Activated naive CD4-positive, alpha-beta T cell (primary cell): ENCODE measurements around the gene TNNC1.

Experiments used
- DNase-seq, 4 experiments: peaks; one replicate each; lab custom pipeline; 2025; lab: John Stamatoyannopoulos, UW

TNNC1 gene

DNA sequence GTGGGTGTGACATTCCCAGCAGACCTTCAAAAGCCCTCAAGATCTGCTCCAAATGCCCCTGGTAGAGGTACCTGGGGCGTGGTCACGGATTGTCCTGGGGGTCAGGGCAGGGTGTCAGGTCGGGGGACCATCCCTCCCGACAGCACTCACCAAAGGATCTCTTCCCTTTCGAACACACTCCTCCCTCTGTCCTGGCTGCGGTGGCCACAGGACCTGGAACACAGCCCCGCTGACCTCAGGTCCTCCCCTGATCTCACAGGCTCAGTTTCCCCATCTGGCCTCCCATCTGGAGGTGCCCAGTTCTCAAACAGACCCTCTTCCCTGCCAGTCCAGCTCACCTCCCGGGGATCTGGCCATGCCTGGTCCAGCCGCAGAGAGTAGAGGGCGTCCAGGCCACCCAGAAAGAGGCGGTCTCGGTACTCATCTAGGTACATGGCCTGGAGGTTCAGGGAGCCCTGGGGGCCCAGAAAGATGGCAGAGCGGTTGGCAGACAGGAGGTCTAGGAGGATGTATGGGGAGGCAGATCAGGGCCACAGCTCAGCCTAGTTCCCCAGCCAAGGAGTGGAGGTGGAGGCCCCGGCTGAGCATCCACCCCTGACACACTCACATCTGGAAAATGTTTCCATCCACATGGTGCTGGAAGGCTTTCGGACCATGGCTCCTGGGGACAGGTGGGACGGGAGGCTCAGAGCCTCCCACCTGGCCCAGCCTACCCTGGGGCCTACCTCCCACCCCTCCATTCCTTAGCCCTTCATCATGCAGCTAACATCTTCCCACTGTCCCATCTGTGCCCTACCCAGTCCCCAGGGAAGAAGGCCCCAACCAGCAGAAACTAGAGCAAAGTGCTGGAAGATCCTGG lies 11.2 kb downstream of the TNNC1 start:
- no peak for DNase-seq

DNA sequence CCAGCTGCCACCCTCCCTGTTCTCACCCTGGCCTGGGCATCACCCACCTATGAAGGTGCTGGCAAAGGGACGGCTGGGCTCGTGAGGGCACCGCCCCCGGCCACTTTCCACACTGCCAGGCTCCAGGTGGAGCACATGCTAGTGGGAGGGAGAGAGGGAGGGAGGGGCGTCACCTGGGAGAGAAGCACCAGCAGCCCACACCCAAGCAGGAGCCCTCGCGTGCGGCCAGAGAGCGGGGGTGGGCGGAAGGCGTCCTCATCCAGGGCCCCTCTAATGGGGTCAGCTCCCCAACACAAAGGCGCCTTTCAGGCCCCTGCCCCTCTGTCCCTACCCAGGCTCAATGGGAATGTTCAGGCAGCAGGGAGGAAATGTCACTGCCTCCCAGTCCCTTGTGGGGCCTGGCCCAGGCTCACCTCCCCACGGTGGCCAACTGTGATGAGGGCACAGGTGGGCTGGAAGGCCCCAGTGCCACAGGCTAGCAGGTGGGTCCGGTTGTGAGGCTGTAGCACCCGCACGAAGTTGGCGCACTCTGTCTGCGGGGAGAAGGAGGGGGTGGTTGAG lies 12.0 kb downstream of the TNNC1 start:
- DNase-seq = no peak

- DNase-seq = no peak
Observed at GRCh38 chr3:52441091-52441771, 12.6 kb downstream of the TNNC1 start.

GRCh38 chr3:52440671-52441070 lies 13.2 kb downstream of the TNNC1 start:
- no peak for DNase-seq

- DNase-seq = no peak
Observed at GRCh38 chr3:52440249-52440551, 13.6 kb downstream of the TNNC1 start.

DNA sequence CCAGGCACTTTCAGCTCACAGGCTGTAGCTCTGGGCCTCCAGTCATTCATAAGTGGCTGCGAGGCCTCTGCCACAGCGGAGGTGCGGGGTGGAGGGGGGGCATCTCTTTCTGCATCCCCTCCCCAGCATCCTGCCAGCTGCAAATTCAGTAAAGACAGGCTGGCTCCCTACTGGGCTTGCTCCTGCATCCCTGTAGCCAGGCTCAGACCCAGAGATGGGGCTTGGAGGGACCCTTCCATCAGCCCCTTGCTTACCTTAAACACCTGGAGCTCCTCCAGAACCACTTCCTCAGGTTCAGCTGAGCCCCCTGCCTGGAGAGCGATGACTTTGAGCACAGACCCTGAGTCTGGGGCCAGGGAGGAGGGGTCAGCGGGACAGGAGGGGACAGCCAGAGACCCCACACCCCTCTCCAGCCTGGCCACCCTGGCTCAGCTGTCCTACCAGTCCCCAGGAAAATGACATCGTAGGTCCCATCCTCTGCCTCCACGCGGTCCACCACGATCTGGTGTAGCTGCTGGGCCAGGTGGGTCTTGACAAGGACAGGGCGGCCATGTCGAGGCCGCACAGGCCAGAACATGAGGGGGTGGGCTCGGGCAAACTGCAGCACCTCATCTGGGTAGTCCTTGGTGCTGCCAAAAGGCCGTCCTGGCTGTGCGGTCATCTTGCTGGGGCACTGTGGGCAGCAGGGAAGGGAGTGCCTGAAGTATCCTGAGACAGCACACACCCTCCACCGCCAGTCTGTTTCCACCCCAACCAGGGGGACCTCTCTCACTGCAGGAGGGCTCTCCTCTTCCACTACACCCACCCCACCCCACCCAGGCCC lies 14.2 kb downstream of the TNNC1 start:
- no peak for DNase-seq

- no peak for DNase-seq
Observed at GRCh38 chr3:52438579-52439425, 15.0 kb downstream of the TNNC1 start.

GRCh38 chr3:52438104-52438376 lies 15.8 kb downstream of the TNNC1 start:
- no peak for DNase-seq

DNA sequence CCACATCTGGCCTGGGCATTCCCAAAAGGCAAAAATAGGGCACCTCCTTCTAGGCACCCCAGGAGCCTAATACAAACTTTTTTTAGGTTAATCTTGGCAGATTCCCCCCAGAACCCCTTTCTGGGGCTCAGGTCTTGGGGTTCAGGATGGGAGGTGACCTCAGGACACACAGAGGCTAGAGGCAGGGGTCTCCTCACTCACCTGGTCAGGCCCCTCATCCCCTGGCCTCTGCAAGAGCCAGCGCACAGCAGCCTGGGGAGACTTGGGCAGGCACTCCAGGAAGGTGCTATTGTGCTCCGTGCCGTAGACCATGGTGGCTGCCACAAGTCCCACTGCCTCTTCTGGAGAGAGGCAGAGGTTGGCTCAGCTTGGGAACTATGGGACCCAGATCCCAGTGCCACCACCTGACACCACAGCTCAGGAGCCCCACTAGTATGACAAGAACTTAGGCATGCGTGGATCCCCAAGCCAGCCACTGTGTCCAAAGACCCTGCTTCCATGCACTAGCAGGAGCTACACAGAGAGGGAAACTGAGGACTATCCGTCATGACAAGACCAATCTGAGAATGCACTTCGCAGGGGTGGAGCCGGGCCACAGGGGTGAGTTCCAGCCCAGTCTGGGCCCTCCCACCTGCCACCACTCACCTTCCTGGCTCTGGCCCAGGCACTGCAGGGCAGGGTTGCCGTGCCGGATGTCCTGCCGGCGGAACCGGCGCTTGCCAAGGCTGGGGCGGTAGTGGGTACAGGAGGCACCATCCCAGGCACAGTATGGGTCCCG lies 16.3 kb downstream of the TNNC1 start:
- DNase-seq = no peak

GRCh38 chr3:52436500-52437149 lies 17.2 kb downstream of the TNNC1 start:
- no peak for DNase-seq

DNA sequence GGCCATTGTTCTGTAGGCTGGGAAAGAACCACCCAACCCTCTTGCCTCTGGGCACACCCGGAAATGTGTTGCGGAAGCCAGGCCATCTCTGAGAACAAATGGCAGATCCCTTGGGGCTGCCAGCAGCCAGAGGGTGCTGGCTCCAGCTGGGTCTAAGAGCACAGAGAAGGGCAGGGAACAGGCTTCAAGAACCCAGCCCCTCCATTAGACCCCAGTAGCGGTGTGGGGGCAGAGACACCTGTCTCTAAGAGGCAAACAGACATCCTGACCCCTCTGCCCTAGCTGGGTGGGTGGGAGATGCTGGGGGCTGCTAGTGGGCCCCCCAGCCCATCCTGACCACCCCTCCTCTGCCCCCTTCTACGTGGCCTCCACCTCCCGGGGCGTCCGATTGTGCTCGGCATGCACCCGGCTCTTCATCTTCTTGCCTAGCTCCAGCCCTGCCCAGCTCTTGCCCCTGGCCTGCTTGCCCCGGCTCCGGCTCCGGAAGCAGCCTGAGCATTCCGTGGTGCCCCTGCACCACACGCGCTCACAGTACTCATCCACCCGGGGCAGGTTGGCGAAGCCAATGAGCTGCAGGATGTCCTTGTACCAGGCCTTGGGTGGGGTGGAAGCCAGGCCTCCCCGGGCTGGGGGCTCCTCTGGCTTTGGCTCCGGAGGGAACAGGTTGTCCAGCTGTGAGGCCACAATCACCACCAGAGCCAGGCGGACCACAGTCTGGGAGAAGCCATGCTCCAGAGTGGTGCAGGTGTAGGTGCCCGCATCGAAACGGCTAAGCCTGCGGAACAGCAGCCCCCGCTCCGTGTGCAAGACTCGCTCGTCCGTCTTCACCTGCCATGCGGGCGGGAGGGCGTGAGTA lies 18.4 kb downstream of the TNNC1 start:
- no peak for DNase-seq

DNA sequence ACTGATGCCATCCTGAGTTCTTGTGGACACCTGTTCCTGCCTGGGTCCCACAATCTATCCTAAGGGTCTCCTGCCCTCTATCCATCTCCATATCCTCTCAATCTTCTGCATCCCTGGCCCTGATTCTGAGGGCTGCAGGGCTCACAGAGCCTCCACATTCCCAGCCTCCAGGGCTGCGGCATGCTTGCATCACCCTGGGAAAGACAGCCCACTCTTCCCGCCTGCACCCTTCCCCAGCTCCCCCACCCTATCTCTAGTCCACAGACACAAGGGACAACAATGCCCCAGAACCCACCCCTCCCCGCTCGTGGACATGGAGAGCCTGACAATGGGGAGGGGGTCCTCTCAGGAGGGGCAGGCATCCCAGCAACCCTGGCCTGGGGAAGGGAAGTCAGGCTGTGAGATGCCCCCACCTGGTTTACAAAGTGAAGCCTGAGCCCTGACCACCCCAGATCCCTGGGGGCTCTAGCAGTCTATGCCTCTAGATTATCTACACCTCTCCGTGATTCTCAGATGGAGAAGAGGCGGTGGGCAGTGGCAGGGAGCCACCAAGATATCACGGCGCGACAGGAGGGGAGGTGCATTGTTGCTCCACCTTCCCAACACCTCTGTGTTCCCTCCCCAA lies 19.2 kb downstream of the TNNC1 start:
- DNase-seq = no peak

- no peak for DNase-seq
Observed at GRCh38 chr3:52433996-52434479, 19.8 kb downstream of the TNNC1 start.

DNA sequence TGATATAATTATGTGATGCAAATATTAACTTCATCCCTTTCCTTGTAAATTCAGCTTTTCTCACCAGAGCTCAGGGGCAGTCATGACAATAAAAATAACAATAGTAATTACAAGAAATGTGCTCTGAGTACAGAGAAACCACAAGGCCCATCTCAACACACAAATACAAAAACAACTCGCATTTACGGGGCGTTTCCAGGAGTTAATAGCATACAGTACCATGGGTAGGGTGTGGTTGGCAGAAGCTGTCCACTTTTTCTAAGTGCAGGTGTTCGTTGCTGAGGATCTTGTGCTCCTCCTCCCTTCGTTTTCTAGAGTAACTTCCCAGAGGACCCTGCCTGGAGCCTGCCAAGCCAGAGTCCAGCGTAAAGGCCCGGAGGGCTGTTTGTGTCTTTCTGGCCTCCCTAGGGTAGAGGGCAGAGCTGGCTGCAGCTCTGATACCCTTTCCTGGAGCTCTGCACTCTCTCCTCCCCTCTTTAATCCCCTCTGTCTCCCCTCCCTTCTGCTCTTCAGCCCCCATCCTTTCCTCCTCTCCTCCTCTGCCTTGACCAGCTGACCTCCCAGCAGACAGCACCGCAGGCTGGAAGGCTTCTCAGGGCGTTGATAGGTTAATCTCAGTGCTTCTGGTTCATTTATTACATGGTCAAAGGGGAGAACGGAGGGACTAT lies 20.4 kb downstream of the TNNC1 start:
- no peak for DNase-seq

DNA sequence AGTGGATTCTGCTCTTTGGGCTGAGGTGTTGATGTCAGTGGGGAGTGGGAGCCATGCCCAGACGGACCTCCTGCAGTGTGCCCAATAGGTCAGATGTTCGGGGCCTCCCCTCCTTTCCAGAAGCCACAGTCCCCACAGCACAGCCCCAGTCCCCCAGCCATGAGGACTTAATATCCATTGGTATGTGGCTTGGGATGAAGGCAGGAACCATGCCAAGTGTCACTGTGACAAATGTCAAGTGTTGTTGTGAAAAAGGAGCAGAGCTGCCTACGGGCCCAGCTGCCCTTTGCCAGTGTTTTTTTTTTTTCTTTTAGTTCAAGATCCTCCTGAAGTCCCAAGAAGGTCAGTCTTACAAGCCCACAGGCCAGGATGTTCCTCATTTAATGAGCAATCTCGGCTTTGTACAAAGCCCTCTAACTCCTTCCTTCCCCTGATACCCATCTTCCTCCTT lies 21.1 kb downstream of the TNNC1 start:
- DNase-seq = no peak

GRCh38 chr3:52432225-52432624 lies 21.6 kb downstream of the TNNC1 start:
- no peak for DNase-seq

- DNase-seq = no peak
Observed at GRCh38 chr3:52431459-52432223, 22.2 kb downstream of the TNNC1 start.
